ENCODE data around the gene ST6GALNAC3.

DNA sequence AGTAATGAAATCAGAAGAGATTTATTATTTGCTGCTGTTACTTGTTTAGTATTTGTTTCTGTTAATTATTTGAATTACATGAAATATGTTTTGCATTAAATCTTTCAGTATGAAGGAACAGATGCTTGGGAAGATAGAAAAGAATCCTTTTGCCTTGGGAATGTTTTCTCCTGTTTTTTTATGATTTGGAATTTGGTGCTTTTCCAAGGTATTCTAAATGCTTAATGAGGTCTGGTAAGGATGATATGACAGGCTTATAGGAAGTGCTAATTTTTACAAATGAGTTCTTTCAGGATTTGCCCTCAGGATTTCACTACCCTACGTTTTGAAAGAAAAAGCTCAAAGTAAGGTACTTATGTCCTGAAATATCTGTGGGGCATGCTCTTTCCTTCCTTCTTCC lies 25.6 kb upstream of the ST6GALNAC3 start:
- TF ChIP-seq, protein P1, sequence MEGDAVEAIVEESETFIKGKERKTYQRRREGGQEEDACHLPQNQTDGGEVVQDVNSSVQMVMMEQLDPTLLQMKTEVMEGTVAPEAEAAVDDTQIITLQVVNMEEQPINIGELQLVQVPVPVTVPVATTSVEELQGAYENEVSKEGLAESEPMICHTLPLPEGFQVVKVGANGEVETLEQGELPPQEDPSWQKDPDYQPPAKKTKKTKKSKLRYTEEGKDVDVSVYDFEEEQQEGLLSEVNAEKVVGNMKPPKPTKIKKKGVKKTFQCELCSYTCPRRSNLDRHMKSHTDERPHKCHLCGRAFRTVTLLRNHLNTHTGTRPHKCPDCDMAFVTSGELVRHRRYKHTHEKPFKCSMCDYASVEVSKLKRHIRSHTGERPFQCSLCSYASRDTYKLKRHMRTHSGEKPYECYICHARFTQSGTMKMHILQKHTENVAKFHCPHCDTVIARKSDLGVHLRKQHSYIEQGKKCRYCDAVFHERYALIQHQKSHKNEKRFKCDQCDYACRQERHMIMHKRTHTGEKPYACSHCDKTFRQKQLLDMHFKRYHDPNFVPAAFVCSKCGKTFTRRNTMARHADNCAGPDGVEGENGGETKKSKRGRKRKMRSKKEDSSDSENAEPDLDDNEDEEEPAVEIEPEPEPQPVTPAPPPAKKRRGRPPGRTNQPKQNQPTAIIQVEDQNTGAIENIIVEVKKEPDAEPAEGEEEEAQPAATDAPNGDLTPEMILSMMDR (IDR thresholded peaks at IDR 0.05) = no peak
- TF ChIP-seq, protein P2, sequence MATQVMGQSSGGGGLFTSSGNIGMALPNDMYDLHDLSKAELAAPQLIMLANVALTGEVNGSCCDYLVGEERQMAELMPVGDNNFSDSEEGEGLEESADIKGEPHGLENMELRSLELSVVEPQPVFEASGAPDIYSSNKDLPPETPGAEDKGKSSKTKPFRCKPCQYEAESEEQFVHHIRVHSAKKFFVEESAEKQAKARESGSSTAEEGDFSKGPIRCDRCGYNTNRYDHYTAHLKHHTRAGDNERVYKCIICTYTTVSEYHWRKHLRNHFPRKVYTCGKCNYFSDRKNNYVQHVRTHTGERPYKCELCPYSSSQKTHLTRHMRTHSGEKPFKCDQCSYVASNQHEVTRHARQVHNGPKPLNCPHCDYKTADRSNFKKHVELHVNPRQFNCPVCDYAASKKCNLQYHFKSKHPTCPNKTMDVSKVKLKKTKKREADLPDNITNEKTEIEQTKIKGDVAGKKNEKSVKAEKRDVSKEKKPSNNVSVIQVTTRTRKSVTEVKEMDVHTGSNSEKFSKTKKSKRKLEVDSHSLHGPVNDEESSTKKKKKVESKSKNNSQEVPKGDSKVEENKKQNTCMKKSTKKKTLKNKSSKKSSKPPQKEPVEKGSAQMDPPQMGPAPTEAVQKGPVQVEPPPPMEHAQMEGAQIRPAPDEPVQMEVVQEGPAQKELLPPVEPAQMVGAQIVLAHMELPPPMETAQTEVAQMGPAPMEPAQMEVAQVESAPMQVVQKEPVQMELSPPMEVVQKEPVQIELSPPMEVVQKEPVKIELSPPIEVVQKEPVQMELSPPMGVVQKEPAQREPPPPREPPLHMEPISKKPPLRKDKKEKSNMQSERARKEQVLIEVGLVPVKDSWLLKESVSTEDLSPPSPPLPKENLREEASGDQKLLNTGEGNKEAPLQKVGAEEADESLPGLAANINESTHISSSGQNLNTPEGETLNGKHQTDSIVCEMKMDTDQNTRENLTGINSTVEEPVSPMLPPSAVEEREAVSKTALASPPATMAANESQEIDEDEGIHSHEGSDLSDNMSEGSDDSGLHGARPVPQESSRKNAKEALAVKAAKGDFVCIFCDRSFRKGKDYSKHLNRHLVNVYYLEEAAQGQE (IDR thresholded peaks at IDR 0.05; ENCODE audit: insufficient read depth in 1 of 2, low read depth in 2 of 2, low read length in 1 of 2) = no peak
- TF ChIP-seq SIN3A (IDR thresholded peaks at IDR 0.05; ENCODE audit: borderline replicate concordance, insufficient read depth, low read depth, low read length) (no peak), POLR2AphosphoS5 (IDR thresholded peaks at IDR 0.05; ENCODE audit: low read depth, low read length) (no peak), TCF7L2 (IDR thresholded peaks at IDR 0.05; ENCODE audit: low read depth, low read length) (no peak)
